A549 (cell line): Measurements from ENCODE around the gene OLIG3. TPM values are rescaled to one million over a fixed set of nuclear protein-coding genes. Genes with fewer than 3 reads are reported as not detected.

Experiments
- ATAC-seq, 2 experiments: fragments of 200-7000 bp in 1 of 2; fragments of >200 bp in 1 of 2; cut with Nextera tagmentation in 1 of 2; cut with Tn5 transposase in 1 of 2; 3 replicates each; pipeline versions ENCODE4 v1.8.0 to v1.9.1; 2018 to 2020; ENCODE audit warnings: mild to moderate bottlenecking in 1 of 2, moderate library complexity in 1 of 2
- CTCF ChIA-PET: fragments of 300-600 bp; sonication (Branson Sonifier 250); formaldehyde crosslinking; extraction: SDS; loops from one replicate; lab custom pipeline; 2021; ENCODE audit warnings: antibody characterized with exemption, inconsistent platforms; lab: Yijun Ruan, JAX
- POLR2A ChIA-PET: fragments of 350-600 bp; formaldehyde crosslinking; extraction: SDS; loops from one replicate; lab custom pipeline; 2021; ENCODE audit warnings: antibody characterized with exemption, inconsistent platforms; lab: Yijun Ruan, JAX
- DNase-seq, 2 experiments: peaks; one replicate each; pipeline versions ENCODE4 v3.0.0 to v3.0.0-alpha.2; 2011 to 2016; ENCODE audit warnings: low read depth in 1 of 2, low spot score in 1 of 2
- FAIRE-seq: peaks from 2 replicates; lab custom pipeline; 2011; peaks lifted over from hg19 to GRCh38; lab: Jason Lieb, UNC
- H3K27ac ChIP-seq, 2 experiments: fragments of >200 bp; sonication (Bioruptor Twin); formaldehyde crosslinking; 3 replicates each; pipeline ENCODE4 v1.5.1; 2016 to 2017
- H3K4me1 ChIP-seq: fragments of >200 bp; sonication (Bioruptor Twin); formaldehyde crosslinking; 3 replicates; pipeline ENCODE4 v1.6.1; 2016
- H3K4me2 ChIP-seq: fragments of >200 bp; sonication (Bioruptor Twin); formaldehyde crosslinking; 3 replicates; pipeline ENCODE4 v1.6.1; 2016
- H3K4me3 ChIP-seq: fragments of >200 bp; sonication (Bioruptor Twin); formaldehyde crosslinking; 3 replicates; pipeline ENCODE4 v1.5.1; 2016
- H3K9me3 ChIP-seq: fragments of >200 bp; sonication (Bioruptor Twin); formaldehyde crosslinking; 3 replicates; pipeline ENCODE4 v1.6.1; 2016
- BCL3 ChIP-seq: fragments of >200 bp; sonication (Bioruptor Twin); formaldehyde crosslinking; IDR thresholded peaks from 3 replicates; pipeline ENCODE4 v1.6.1; 2016
- CHD2 ChIP-seq: fragments of 150-350 bp; IDR thresholded peaks from 2 replicates; pipeline ENCODE4 v1.6.1; 2014; ENCODE audit warnings: low read length; ENCODE audit not compliant: partially characterized antibody
- CHD4 ChIP-seq: fragments of 200-600 bp; sonication (generic); IDR thresholded peaks from 2 replicates; pipeline ENCODE4 v1.6.1; 2016; ENCODE audit warnings: antibody characterized with exemption, mild to moderate bottlenecking, borderline replicate concordance
- CTCF ChIP-seq: fragments of >200 bp; sonication (Bioruptor Twin); formaldehyde crosslinking; IDR thresholded peaks from 3 replicates; pipeline ENCODE4 v1.5.1; 2016
- E2F6 ChIP-seq: IDR thresholded peaks from 2 replicates; pipeline ENCODE4 v1.6.1; 2012; ENCODE audit warnings: low read depth, borderline replicate concordance
- ESRRA ChIP-seq: fragments of 150-350 bp; IDR thresholded peaks from 2 replicates; pipeline ENCODE4 v1.6.1; 2014; ENCODE audit warnings: mild to moderate bottlenecking, low read length, borderline replicate concordance
- HDAC2 ChIP-seq: fragments of 200-600 bp; sonication (generic); IDR thresholded peaks from 2 replicates; pipeline ENCODE4 v1.6.1; 2016
- HMGXB4 ChIP-seq: fragments of 250-450 bp; sonication (Bioruptor Pico); IDR thresholded peaks from 2 replicates; pipeline ENCODE4 v1.5.0; 2021; ENCODE audit warnings: mild to moderate bottlenecking, moderate library complexity, borderline replicate concordance
- HOXB5 ChIP-seq: fragments of 250-450 bp; sonication (Bioruptor Pico); IDR thresholded peaks from 2 replicates; pipeline ENCODE4 v1.5.0; 2020; ENCODE audit warnings: mild to moderate bottlenecking, moderate library complexity
- JUN ChIP-seq, 2 experiments: fragments of >200 bp; sonication (Bioruptor Twin); formaldehyde crosslinking; IDR thresholded peaks; 2 replicates in 1 of 2; 3 replicates in 1 of 2; pipeline ENCODE4 v1.6.1; 2016 to 2017
- KDM1A ChIP-seq: fragments of 200-600 bp; sonication (generic); IDR thresholded peaks from 2 replicates; pipeline ENCODE4 v1.6.1; 2016; ENCODE audit warnings: low read depth, mild to moderate bottlenecking
- MAFK ChIP-seq: fragments of 450-650 bp; IDR thresholded peaks from 2 replicates; pipeline ENCODE4 v1.6.1; 2014; ENCODE audit not compliant: partially characterized antibody
- MAX ChIP-seq: IDR thresholded peaks from 2 replicates; pipeline ENCODE4 v1.6.1; 2012
- NPAS2 ChIP-seq: fragments of 250-450 bp; sonication (Bioruptor Pico); IDR thresholded peaks from 2 replicates; pipeline ENCODE4 v1.8.0; 2022; ENCODE audit warnings: mild to moderate bottlenecking, moderate library complexity, borderline replicate concordance
- PHF8 ChIP-seq: fragments of 200-600 bp; sonication (generic); IDR thresholded peaks from 2 replicates; pipeline ENCODE4 v1.6.1; 2016; ENCODE audit warnings: low read depth, mild to moderate bottlenecking, antibody characterized with exemption, moderate library complexity, borderline replicate concordance
- POLR2A ChIP-seq: IDR thresholded peaks from 2 replicates; pipeline ENCODE4 v1.6.1; 2012; ENCODE audit warnings: mild to moderate bottlenecking, low read length
- RFX5 ChIP-seq: fragments of 450-650 bp; IDR thresholded peaks from 2 replicates; pipeline ENCODE4 v1.7.1; 2014; ENCODE audit warnings: antibody characterized with exemption, mild to moderate bottlenecking, moderate library complexity
- SREBF2 ChIP-seq: fragments of 450-650 bp; IDR thresholded peaks from 2 replicates; pipeline ENCODE4 v1.6.1; 2014; ENCODE audit warnings: mild to moderate bottlenecking, moderate library complexity
- ZFP36 ChIP-seq: fragments of 450-650 bp; IDR thresholded peaks from 2 replicates; pipeline ENCODE4 v1.6.1; 2014; ENCODE audit warnings: borderline replicate concordance; ENCODE audit not compliant: partially characterized antibody
- ZNF302 ChIP-seq: fragments of 250-450 bp; sonication (Bioruptor Pico); IDR thresholded peaks from 2 replicates; pipeline ENCODE4 v1.9.0; 2021; ENCODE audit warnings: inconsistent platforms, mild to moderate bottlenecking, moderate library complexity
- WGBS: methylation state at CpG from one replicate; pipeline ENCODE4 v1.1.6; 2017; ENCODE audit errors: missing lambda C conversion rate; 5-methylcytosine and 5-hydroxymethylcytosine counted together
- polyA plus RNA-seq, 4 experiments: library from polyadenylated mRNA; depleted of rRNA in 3 of 4; stranded (reverse); fragments of >200 nt; fragmentation: RNase III in 1 of 4; extraction: RNeasy Plus Mini Kit Qiagen cat#74134 plus additional on column Dnase treatment in 1 of 4; gene quantifications; 2 replicates in 3 of 4; 3 replicates in 1 of 4; pipeline ENCODE4 v1.2.3, GENCODE V29; 2011 to 2017

The OLIG3 gene
- polyA plus RNA-seq, 2 of the 4 experiments (the other 2 are of a cell fraction): not detected

GRCh38 chr6:137471497-137471896 lies 22.7 kb downstream of the OLIG3 start (continued):
- TF ChIP-seq E2F6 (no peak), PHF8 (no peak), CTCF (no peak), MAFK (no peak)

GRCh38 chr6:137467211-137467610 lies 27.0 kb downstream of the OLIG3 start:
- FAIRE-seq: no peak
- CTCF ChIA-PET: no interaction called here
- no peak for ATAC-seq

GRCh38 chr6:137465378-137466009 lies 28.7 kb downstream of the OLIG3 start:
- H3K4me2 ChIP-seq: no peak overlapping the region
- ChIA-PET POLR2A (no interaction called here), CTCF (no interaction called here)
- H3K27ac ChIP-seq: no peak overlapping the region
- no peak for ATAC-seq
- no peaks in the 10 kb centered on the region for H3K4me1 ChIP-seq
- no peak overlapping the region for H3K4me3 ChIP-seq
- 53% methylated on average over 7 of the region's 7 CpGs for WGBS
- no peaks in the 10 kb centered on the region for H3K9me3 ChIP-seq
- FAIRE-seq: no peak
- DNase-seq: no peak
- TF ChIP-seq JUN (IDR thresholded peaks at IDR 0.05): no peak
- TF ChIP-seq HMGXB4: no peak
- no peak for TF ChIP-seq SREBF2
- TF ChIP-seq RFX5: no peak
- no peak for TF ChIP-seq ZNF302 (CRISPR knock-in tag)
- TF ChIP-seq MAX: no peak
- TF ChIP-seq CTCF: no peak
- TF ChIP-seq PHF8: no peak
- no peak for TF ChIP-seq ESRRA
- TF ChIP-seq ZFP36: no peak
- no peak for TF ChIP-seq NPAS2
- TF ChIP-seq CHD2: no peak
- no peak for TF ChIP-seq POLR2A

More at GRCh38 chr6:137467211-137467610, 27.0 kb downstream of the OLIG3 start:
- no peak for DNase-seq
- Histone ChIP-seq H3K4me2 (no peak overlapping the region), H3K4me3 (no peak overlapping the region), H3K9me3 (no peaks in the 10 kb centered on the region), H3K27ac (no peak overlapping the region), H3K4me1 (no peaks in the 10 kb centered on the region)
- WGBS: 79% methylated on average over 3 of the region's 6 CpGs
- POLR2A ChIA-PET: no interaction called here
- TF ChIP-seq ESRRA (no peak), CTCF (no peak), BCL3 (no peak), HOXB5 (CRISPR knock-in tag) (no peak), CHD4 (no peak), NPAS2 (no peak), KDM1A (no peak), HDAC2 (no peak)
